Femur (tissue), 1 donor: ENCODE results near the gene PCSK4.
"Not testable (repeated sequence)": the region's sequence is repeated elsewhere in the genome, so short reads cannot be mapped to it uniquely, and the experiment has no call there.

Source experiments
- DNase-seq: peaks from one replicate; pipeline ENCODE4 v3.0.0-alpha.2; 2017

Gene PCSK4

GRCh38 chr19:1503925-1504773, 14.0 kb upstream of the PCSK4 start:
- DNase-seq, result peak; percentile 15

- DNase-seq, result peak; percentile 49
Observed at GRCh38 chr19:1503089-1503924, 13.2 kb upstream of the PCSK4 start.

- no peak for DNase-seq
Observed at GRCh38 chr19:1502433-1503088, 12.4 kb upstream of the PCSK4 start.

- no peak for DNase-seq
Observed at GRCh38 chr19:1501200-1501595, 11.0 kb upstream of the PCSK4 start.

- not testable (repeated sequence) for DNase-seq
Observed at GRCh38 chr19:1499231-1499630, 9.1 kb upstream of the PCSK4 start.

- no peak for DNase-seq
Observed at GRCh38 chr19:1497578-1498235, 7.6 kb upstream of the PCSK4 start.

- no peak for DNase-seq
Observed at GRCh38 chr19:1496714-1497577, 6.8 kb upstream of the PCSK4 start.

GRCh38 chr19:1495799-1496713, 5.9 kb upstream of the PCSK4 start:
- DNase-seq, result no peak

GRCh38 chr19:1495051-1495798, 5.1 kb upstream of the PCSK4 start:
- DNase-seq, result no peak

GRCh38 chr19:1494115-1494815, 4.1 kb upstream of the PCSK4 start:
- DNase-seq, result no peak

GRCh38 chr19:1492474-1493006, 2.4 kb upstream of the PCSK4 start:
- no peak for DNase-seq

GRCh38 chr19:1491849-1492170, 1.7 kb upstream of the PCSK4 start:
- DNase-seq, result no peak

- DNase-seq, result peak; percentile 49
Observed at GRCh38 chr19:1491114-1491848, 1.1 kb upstream of the PCSK4 start, which contains the start of gene REEP6. Gene REEP6, plus strand, starts transcription at chr19:1491181. Its CDS starts 89 bp downstream, at chr19:1491270.

- peak; percentile 51 for DNase-seq
Observed at GRCh38 chr19:1489463-1490310, 463 bp downstream of the PCSK4 start.

GRCh38 chr19:1488282-1488601, 1.9 kb downstream of the PCSK4 start:
- peak; percentile 29 for DNase-seq

- no peak for DNase-seq
Observed at GRCh38 chr19:1487576-1488281, 2.4 kb downstream of the PCSK4 start.
